ENCODE results near the gene PPP6R1. TPM values are rescaled to one million over a fixed set of nuclear protein-coding genes. Genes with fewer than 3 reads are reported as not detected.
A peak's percentile ranks its signal among the peaks of the same experiment; 100 is the strongest.

Gene PPP6R1
- total RNA-seq, 1 donor: 41.5 TPM

DNA sequence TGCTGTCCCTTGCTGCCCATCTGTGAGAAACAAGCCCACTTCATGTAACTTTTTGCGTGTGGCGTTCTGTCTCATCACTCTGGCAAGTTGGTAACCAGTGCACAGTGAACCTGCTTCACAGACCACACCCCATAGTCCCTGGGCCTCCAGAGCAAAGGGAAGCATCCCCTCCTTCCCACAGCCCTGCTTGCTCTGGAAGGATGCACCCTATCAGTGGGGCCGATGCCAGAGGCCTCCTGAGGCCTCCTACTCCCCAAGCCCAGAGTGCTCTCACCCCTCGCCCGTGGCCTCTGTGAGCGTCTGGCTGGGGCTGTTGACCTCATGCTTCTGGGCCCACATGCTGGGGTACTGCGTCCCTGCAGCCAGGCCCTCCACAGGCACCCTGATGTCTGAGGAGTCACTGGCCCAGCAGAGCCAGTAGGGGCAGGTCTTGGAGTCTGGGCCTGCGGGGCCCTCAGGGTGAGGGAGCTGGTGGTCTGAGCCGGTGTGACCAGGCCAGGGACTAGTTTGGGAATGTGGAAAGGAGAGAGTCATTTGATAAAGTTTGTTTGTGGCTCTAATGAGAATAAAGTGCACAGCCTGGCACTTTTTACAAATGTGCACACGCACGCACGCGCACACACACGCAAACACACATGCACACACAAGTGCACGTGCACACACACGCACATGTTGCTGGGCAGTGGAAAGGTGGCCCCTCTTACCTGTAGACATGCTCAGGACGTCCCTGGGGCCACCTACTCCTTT lies 35.4 kb downstream of the PPP6R1 start:
- TF ChIP-seq, protein P1, sequence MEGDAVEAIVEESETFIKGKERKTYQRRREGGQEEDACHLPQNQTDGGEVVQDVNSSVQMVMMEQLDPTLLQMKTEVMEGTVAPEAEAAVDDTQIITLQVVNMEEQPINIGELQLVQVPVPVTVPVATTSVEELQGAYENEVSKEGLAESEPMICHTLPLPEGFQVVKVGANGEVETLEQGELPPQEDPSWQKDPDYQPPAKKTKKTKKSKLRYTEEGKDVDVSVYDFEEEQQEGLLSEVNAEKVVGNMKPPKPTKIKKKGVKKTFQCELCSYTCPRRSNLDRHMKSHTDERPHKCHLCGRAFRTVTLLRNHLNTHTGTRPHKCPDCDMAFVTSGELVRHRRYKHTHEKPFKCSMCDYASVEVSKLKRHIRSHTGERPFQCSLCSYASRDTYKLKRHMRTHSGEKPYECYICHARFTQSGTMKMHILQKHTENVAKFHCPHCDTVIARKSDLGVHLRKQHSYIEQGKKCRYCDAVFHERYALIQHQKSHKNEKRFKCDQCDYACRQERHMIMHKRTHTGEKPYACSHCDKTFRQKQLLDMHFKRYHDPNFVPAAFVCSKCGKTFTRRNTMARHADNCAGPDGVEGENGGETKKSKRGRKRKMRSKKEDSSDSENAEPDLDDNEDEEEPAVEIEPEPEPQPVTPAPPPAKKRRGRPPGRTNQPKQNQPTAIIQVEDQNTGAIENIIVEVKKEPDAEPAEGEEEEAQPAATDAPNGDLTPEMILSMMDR (IDR thresholded peaks at IDR 0.05; ENCODE audit: insufficient read depth, low read length): no peak
- DNase-seq (ENCODE audit: low read depth): no peak
- no peak overlapping the region for H3K4me3 ChIP-seq (ENCODE audit: low read depth, low read length)

DNA sequence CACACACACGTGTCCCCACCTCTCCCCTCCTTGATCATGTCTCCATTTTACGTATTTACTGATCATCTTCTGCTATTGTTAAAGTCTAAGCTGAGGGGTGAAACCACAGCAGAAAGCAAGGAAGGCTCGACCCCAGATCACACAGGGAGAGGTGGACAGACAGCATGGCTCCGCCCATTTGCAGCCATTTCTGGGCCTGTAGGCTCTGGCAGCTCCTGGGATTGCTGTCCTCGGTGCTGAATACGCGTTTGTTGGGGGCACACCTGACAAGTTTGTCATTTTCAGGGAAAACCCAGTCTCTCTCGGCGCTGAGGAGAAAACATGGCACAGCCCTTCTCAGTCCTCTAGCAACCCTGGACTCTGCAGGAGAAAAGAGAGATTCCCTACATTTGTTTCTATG lies 38.3 kb downstream of the PPP6R1 start:
- no peak overlapping the region for H3K4me3 ChIP-seq (ENCODE audit: low read depth, low read length)
- TF ChIP-seq, protein P1 (IDR thresholded peaks at IDR 0.05; ENCODE audit: insufficient read depth, low read length): no peak
- no peak for DNase-seq (ENCODE audit: low read depth)

DNA sequence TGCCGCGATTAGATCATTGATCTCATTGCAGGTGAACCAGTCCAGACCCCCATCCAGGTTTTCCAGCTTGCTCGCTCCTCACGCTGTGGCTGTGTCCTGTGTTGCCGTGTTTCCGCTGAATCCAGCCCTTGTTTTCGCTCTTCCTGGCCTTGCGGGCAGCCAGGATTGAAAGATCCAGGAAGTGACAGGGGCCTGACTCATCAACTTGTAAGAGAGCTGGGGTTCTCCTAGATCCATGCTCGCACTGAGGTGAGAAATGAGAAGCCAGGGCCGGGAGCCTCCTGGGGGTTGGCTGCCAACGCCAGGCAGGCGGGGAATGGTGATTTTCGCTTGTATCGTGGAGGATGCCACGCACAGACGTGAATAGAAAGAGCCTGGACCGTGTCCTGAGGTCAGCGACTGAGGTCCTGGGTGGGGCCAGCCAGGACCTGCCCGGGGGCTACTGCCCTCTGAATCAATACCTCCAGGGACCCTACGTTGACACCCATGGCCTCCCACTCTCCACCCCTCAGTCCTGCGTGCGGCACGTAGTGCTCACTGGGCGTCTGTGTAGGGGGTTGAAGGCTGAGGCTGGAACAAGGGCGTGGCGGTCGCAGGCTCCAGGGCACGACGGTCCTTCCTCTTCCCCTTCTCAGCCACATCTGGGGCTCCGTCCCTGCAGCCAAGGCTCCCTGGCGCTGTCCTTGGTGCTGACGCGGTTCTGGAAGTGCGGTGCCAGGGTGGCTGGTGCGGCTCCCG lies 42.2 kb downstream of the PPP6R1 start:
- TF ChIP-seq, protein P1 (IDR thresholded peaks at IDR 0.05; ENCODE audit: insufficient read depth, low read length): peak; percentile 12
- peak; percentile 100 for DNase-seq (ENCODE audit: low read depth)
- peak overlapping the region; percentile 65 for H3K4me3 ChIP-seq (ENCODE audit: low read depth, low read length)

DNA sequence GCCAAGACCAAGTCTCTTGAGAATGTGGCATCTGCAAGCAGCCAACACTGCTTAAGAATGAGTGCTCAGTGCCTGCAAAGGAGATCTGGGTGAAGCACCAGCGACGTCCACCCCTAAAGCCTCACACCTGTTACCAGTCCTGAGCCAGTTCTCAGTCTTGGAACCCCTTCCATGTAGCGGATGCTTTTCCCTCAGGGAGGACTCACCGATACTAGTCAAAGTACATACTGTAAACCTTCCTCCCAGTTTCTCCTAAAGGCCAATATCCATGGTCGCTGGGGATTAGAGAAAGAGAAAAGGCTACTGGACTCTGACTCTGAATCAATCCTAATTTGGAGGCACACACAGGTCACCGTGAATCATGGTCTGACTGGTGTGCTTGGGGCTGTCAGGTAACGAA lies 45.3 kb downstream of the PPP6R1 start:
- no peak overlapping the region for H3K4me3 ChIP-seq (ENCODE audit: low read depth, low read length)
- TF ChIP-seq, protein P1 (IDR thresholded peaks at IDR 0.05; ENCODE audit: insufficient read depth, low read length): no peak
- no peak for DNase-seq (ENCODE audit: low read depth)

DNA sequence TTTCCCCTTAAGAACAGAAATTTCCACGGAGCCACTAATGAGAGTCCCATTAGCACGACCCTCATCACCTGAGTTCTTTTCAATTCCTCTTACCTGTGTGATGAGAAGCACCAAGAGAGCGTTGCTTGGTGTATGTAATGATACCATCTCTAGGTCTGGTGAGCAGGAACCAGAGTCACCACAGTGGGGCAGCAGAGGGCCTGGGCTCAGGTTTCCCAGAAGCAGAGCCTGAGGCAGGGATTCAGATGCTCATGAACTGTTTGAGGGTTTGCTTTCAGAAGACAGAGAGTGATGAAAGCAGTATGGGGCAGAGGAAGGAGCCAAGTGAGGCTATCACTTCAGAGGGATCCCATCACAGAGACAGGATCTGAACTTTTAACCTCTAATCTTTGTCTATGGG lies 46.4 kb downstream of the PPP6R1 start:
- no peak for DNase-seq (ENCODE audit: low read depth)
- TF ChIP-seq, protein P1 (IDR thresholded peaks at IDR 0.05; ENCODE audit: insufficient read depth, low read length): no peak
- no peak overlapping the region for H3K4me3 ChIP-seq (ENCODE audit: low read depth, low read length)

DNA sequence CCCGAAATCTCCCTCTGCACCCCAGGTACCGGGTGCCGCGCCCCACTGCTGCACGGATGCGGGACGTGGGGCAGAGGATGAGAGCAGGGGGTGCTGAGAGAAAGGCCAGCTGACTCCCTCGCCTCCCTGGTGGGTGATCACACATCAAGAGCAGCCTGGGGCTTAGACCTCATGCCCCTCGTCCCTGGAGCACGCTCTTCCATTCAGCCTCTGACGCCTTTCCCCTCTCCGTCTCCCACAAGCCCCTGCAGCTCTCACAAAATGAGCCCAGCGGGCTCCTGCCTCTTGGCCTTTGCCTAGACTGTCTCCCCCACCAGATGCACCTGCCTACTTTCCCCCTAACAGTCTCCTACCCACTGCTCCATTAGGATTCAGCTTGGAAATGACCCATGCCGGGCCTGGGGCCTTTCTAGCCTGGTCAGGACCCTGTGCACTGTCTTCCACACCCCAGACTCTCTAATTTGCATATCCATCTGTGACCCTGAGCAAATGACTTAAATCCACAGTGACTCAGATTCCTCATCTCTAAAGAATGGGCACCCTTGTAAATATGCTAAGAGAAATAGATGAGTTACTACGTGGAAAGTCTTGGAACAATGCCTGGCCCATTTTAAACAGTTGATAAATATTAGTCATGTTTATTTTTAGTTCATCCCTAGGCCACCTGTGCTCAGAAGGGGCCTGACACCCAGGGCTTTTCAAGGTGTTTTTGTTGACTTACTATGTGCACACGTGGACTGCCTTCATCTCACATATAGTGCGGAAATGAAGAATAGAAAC lies 48.9 kb downstream of the PPP6R1 start:
- peak; percentile 96 for DNase-seq (ENCODE audit: low read depth)
- TF ChIP-seq, protein P1 (IDR thresholded peaks at IDR 0.05; ENCODE audit: insufficient read depth, low read length): no peak
- no peak overlapping the region for H3K4me3 ChIP-seq (ENCODE audit: low read depth, low read length)
